ENCODE results near the gene CS.

Gene CS

DNA sequence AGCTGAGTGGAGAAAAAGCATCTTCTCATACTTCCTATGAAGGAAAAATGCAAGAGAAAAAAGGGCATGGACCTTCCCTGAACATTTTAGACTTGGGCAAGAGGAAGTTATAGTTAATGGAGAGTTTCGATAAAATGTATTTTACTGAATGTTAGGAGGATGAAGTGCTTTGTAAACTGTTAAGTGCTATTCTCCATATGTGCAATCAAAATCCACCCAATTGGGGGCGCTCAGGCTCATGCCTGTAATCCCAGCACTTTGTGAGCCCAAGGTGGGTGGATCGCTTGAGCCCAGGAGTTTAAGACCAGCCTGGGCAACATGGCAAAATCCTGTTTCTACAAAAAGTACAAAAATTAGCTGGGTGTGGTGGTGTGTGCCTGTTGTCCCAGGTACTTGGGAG, 17.5 kb upstream of the CS start (continued):
- TF ChIP-seq PPARA (CRISPR knock-in tag; IDR thresholded peaks at IDR 0.05; ENCODE audit: borderline replicate concordance), result no peak
- TF ChIP-seq ZFP3 (CRISPR knock-in tag; IDR thresholded peaks at IDR 0.05), result no peak

DNA sequence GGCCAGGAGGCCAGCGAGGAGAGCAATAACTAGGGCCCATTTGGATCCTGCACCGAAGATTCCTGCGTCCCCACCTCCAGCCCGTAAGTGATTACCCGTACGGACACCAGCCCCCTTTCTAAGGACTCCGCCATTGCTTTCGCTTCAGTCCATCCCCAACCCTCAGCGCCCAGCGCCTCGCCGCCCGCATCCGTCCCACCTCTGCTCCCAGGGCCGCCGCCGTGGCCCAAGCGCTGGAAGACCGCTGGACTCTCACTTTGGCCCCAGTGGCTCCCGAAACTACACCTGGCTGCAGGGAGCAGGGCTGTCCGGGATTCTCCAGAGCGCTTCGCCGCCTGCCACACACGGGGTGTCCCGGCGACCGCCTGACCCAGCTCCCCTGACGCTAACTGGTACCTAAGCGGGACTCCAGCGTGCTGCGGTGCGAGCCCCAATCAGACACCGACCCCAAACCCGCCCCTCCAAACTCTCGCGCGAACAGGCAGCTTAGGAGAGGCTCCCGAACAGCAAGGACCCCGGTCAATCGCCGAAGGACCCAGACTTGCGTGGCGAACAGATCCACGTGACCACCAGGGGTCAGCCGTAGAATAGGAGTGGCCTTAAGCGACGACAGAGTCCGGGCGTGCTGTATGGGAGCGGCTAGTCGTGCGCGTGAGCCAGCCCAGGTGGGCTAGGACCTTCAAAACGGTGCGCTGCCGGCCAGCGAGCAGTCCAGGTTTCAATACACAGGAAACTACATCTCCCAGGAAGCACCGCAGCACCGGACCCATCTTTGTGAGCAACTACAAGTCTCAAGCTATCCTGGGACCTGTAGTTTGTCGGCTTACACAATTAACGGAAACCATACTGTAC, 15.7 kb upstream of the CS start, which contains the start of gene CNPY2:
Gene CNPY2 (minus strand): TSS at position 367 of the 852 bp plus-strand sequence. CDS start 771 bp downstream, outside the sequence.
- ATAC-seq, result peak; percentile 96
- TF ChIP-seq ZFP3 (CRISPR knock-in tag; IDR thresholded peaks at IDR 0.05) (no peak), GLIS3 (CRISPR knock-in tag; IDR thresholded peaks at IDR 0.05) (peak; percentile 29; the same call in 1 of the 2 replicates), ARNTL (CRISPR knock-in tag; IDR thresholded peaks at IDR 0.05; ENCODE audit: borderline replicate concordance, low read depth) (no peak)

DNA sequence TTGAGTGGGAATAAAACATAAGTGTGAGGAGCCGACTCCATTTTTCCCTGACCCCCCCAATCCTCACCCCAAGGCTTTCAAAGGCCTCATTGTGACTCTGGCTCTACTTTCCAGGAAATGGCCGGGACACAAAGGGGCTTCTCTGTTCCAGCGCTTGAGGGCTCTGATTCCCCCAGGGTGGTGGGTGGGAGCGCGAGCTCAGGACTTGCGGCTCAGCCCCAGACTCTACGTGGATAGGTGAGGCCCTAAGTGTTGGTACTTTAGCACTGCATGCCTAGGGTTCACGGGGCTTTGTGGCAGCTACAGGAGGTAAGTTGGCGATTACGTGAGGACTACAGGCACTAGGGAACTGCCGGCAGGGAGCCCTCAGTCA, 15.1 kb upstream of the CS start:
- TF ChIP-seq, protein P1, sequence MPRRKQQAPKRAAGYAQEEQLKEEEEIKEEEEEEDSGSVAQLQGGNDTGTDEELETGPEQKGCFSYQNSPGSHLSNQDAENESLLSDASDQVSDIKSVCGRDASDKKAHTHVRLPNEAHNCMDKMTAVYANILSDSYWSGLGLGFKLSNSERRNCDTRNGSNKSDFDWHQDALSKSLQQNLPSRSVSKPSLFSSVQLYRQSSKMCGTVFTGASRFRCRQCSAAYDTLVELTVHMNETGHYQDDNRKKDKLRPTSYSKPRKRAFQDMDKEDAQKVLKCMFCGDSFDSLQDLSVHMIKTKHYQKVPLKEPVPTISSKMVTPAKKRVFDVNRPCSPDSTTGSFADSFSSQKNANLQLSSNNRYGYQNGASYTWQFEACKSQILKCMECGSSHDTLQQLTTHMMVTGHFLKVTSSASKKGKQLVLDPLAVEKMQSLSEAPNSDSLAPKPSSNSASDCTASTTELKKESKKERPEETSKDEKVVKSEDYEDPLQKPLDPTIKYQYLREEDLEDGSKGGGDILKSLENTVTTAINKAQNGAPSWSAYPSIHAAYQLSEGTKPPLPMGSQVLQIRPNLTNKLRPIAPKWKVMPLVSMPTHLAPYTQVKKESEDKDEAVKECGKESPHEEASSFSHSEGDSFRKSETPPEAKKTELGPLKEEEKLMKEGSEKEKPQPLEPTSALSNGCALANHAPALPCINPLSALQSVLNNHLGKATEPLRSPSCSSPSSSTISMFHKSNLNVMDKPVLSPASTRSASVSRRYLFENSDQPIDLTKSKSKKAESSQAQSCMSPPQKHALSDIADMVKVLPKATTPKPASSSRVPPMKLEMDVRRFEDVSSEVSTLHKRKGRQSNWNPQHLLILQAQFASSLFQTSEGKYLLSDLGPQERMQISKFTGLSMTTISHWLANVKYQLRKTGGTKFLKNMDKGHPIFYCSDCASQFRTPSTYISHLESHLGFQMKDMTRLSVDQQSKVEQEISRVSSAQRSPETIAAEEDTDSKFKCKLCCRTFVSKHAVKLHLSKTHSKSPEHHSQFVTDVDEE (CRISPR knock-in tag; IDR thresholded peaks at IDR 0.05), result no peak
- TF ChIP-seq ZFP3 (CRISPR knock-in tag; IDR thresholded peaks at IDR 0.05) (no peak), GLIS3 (CRISPR knock-in tag; IDR thresholded peaks at IDR 0.05) (no peak), PPARA (CRISPR knock-in tag; IDR thresholded peaks at IDR 0.05; ENCODE audit: borderline replicate concordance) (no peak), SNAI2 (CRISPR knock-in tag; IDR thresholded peaks at IDR 0.05) (no peak), ZC3H10 (CRISPR knock-in tag; IDR thresholded peaks at IDR 0.05) (no peak), TCF4 (CRISPR knock-in tag; IDR thresholded peaks at IDR 0.05; ENCODE audit: borderline replicate concordance) (no peak), ZNF70 (CRISPR knock-in tag; IDR thresholded peaks at IDR 0.05) (no peak)
- no peak; the same call in 1 of the 3 replicates for ATAC-seq

DNA sequence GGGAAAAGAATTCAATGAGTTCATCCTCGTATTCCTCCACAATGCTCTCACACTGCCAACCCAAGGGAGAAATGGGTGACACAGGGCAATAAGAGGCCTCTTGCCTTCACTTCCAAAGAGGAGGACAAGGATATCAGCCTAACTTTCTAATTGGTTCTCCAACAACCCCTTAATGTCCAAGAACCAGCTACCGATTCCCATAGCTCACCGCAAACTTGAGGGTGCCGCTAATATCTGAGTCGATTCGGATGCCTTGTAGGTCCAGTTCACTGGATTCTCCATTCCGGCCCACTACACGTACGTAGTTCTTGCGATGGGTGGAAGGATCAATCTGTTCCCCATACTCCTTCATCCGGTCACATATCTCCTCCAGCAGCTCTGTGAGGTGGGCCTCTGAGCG, 10.9 kb upstream of the CS start:
- no peak for ATAC-seq
- no peak for TF ChIP-seq ZFP3 (CRISPR knock-in tag; IDR thresholded peaks at IDR 0.05)
- TF ChIP-seq CSDC2 (CRISPR knock-in tag; IDR thresholded peaks at IDR 0.05), result no peak
- no peak for TF ChIP-seq ESRRG (CRISPR knock-in tag; IDR thresholded peaks at IDR 0.05)

DNA sequence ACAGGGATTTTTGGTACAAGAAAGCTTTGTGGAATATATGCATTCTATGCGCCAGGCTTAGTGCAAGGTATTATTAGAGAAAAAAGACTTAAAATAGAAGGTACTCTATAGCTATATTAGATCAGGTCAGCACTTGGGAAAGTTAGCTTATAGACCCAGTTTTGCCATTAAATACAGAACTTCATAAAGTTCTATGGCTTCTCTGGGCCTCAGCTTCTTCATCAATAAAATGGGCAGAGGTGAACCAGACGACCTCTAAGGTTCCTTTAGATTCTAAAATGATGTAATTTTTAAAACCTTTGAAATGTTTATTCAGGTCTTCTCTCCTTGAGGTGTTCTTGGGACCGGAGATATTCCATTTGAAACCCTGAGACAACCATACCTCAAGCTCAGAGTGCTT, 8.6 kb upstream of the CS start:
- no peak for ATAC-seq
- no peak for TF ChIP-seq ZFP3 (CRISPR knock-in tag; IDR thresholded peaks at IDR 0.05)
- TF ChIP-seq, protein P2, sequence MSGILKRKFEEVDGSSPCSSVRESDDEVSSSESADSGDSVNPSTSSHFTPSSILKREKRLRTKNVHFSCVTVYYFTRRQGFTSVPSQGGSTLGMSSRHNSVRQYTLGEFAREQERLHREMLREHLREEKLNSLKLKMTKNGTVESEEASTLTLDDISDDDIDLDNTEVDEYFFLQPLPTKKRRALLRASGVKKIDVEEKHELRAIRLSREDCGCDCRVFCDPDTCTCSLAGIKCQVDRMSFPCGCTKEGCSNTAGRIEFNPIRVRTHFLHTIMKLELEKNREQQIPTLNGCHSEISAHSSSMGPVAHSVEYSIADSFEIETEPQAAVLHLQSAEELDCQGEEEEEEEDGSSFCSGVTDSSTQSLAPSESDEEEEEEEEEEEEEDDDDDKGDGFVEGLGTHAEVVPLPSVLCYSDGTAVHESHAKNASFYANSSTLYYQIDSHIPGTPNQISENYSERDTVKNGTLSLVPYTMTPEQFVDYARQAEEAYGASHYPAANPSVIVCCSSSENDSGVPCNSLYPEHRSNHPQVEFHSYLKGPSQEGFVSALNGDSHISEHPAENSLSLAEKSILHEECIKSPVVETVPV (CRISPR knock-in tag; IDR thresholded peaks at IDR 0.05), result no peak
- no peak for TF ChIP-seq PPARA (CRISPR knock-in tag; IDR thresholded peaks at IDR 0.05; ENCODE audit: borderline replicate concordance)
- TF ChIP-seq ARNTL (CRISPR knock-in tag; IDR thresholded peaks at IDR 0.05; ENCODE audit: borderline replicate concordance, low read depth), result no peak
- TF ChIP-seq, protein P3, sequence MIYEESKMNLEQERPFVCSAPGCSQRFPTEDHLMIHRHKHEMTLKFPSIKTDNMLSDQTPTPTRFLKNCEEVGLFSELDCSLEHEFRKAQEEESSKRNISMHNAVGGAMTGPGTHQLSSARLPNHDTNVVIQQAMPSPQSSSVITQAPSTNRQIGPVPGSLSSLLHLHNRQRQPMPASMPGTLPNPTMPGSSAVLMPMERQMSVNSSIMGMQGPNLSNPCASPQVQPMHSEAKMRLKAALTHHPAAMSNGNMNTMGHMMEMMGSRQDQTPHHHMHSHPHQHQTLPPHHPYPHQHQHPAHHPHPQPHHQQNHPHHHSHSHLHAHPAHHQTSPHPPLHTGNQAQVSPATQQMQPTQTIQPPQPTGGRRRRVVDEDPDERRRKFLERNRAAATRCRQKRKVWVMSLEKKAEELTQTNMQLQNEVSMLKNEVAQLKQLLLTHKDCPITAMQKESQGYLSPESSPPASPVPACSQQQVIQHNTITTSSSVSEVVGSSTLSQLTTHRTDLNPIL (CRISPR knock-in tag; IDR thresholded peaks at IDR 0.05; ENCODE audit: low read depth), result no peak
- TF ChIP-seq GLIS3 (CRISPR knock-in tag; IDR thresholded peaks at IDR 0.05), result no peak
- TF ChIP-seq, protein P4, sequence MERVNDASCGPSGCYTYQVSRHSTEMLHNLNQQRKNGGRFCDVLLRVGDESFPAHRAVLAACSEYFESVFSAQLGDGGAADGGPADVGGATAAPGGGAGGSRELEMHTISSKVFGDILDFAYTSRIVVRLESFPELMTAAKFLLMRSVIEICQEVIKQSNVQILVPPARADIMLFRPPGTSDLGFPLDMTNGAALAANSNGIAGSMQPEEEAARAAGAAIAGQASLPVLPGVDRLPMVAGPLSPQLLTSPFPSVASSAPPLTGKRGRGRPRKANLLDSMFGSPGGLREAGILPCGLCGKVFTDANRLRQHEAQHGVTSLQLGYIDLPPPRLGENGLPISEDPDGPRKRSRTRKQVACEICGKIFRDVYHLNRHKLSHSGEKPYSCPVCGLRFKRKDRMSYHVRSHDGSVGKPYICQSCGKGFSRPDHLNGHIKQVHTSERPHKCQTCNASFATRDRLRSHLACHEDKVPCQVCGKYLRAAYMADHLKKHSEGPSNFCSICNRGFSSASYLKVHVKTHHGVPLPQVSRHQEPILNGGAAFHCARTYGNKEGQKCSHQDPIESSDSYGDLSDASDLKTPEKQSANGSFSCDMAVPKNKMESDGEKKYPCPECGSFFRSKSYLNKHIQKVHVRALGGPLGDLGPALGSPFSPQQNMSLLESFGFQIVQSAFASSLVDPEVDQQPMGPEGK (CRISPR knock-in tag; IDR thresholded peaks at IDR 0.05; ENCODE audit: borderline replicate concordance), result no peak
- TF ChIP-seq SNAI2 (CRISPR knock-in tag; IDR thresholded peaks at IDR 0.05), result no peak
- no peak for TF ChIP-seq TOX (CRISPR knock-in tag; IDR thresholded peaks at IDR 0.05; ENCODE audit: borderline replicate concordance)
- no peak for TF ChIP-seq ESRRG (CRISPR knock-in tag; IDR thresholded peaks at IDR 0.05)
- no peak for TF ChIP-seq BACH2 (CRISPR knock-in tag; IDR thresholded peaks at IDR 0.05; ENCODE audit: borderline replicate concordance)
- no peak for TF ChIP-seq TCF4 (CRISPR knock-in tag; IDR thresholded peaks at IDR 0.05; ENCODE audit: borderline replicate concordance)
- TF ChIP-seq ZNF70 (CRISPR knock-in tag; IDR thresholded peaks at IDR 0.05), result no peak
- no peak for TF ChIP-seq ZC3H10 (CRISPR knock-in tag; IDR thresholded peaks at IDR 0.05)
- no peak for TF ChIP-seq ZNF565 (CRISPR knock-in tag; conservative IDR thresholded peaks at IDR 0.05; ENCODE audit: low read depth)
- TF ChIP-seq, protein P1 (CRISPR knock-in tag; IDR thresholded peaks at IDR 0.05), result no peak
- TF ChIP-seq OSR1 (CRISPR knock-in tag; IDR thresholded peaks at IDR 0.05), result no peak
- no peak for TF ChIP-seq ISL1 (CRISPR knock-in tag; IDR thresholded peaks at IDR 0.05)
- TF ChIP-seq, protein P5, sequence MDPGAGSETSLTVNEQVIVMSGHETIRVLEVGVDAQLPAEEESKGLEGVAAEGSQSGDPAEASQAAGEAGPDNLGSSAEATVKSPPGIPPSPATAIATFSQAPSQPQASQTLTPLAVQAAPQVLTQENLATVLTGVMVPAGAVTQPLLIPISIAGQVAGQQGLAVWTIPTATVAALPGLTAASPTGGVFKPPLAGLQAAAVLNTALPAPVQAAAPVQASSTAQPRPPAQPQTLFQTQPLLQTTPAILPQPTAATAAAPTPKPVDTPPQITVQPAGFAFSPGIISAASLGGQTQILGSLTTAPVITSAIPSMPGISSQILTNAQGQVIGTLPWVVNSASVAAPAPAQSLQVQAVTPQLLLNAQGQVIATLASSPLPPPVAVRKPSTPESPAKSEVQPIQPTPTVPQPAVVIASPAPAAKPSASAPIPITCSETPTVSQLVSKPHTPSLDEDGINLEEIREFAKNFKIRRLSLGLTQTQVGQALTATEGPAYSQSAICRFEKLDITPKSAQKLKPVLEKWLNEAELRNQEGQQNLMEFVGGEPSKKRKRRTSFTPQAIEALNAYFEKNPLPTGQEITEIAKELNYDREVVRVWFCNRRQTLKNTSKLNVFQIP (CRISPR knock-in tag; IDR thresholded peaks at IDR 0.05; ENCODE audit: borderline replicate concordance, low read depth), result no peak

Data from SK-N-SH treated with all-trans-retinoic acid at 6 μM for 48 hours (cell line).